Activated B cell treated with CpG ODN at 0.5 μM for 24 hours (primary cell): ENCODE results near the gene SHISAL2A. TPM values are rescaled to one million over a fixed set of nuclear protein-coding genes. Genes with fewer than 3 reads are reported as not detected.

Experiments
- ATAC-seq: fragments of 200-7000 bp; cut with Tn5 transposase; one replicate; pipeline ENCODE4 v1.10.0; 2021; ENCODE audit warnings: low read depth, mild to moderate bottlenecking, moderate library complexity
- CTCF ChIA-PET: fragments of 350-600 bp; sonication (Branson Sonifier 250); formaldehyde crosslinking; loops from one replicate; lab custom pipeline; 2021; ENCODE audit warnings: antibody characterized with exemption; lab: Charles Lee
- POLR2A ChIA-PET: fragments of 350-600 bp; sonication (Branson Sonifier 250); formaldehyde crosslinking; loops from one replicate; lab custom pipeline; 2021; ENCODE audit warnings: antibody characterized with exemption; lab: Charles Lee
- DNase-seq: peaks from one replicate; pipeline ENCODE4 v3.0.0; 2022
- H3K27ac Mint-ChIP-seq: one replicate; pipeline ENCODE4 v1.8.0; 2020; ENCODE audit warnings: mixed read lengths
- H3K27me3 Mint-ChIP-seq: one replicate; pipeline ENCODE4 v1.8.0; 2021; ENCODE audit warnings: mixed read lengths
- H3K36me3 Mint-ChIP-seq: one replicate; pipeline ENCODE4 v1.8.0; 2021; ENCODE audit warnings: low read depth, mixed read lengths
- H3K4me1 Mint-ChIP-seq: one replicate; pipeline ENCODE4 v1.8.0; 2021; ENCODE audit warnings: mixed read lengths
- H3K4me3 Mint-ChIP-seq: one replicate; pipeline ENCODE4 v1.8.0; 2020; ENCODE audit warnings: mild to moderate bottlenecking, mixed read lengths
- H3K9me3 Mint-ChIP-seq: one replicate; pipeline ENCODE4 v1.8.0; 2020; ENCODE audit warnings: mixed read lengths
- CTCF ChIP-seq: fragments of 200-600 bp; IDR thresholded peaks from one replicate; pipeline ENCODE4 v1.8.0; 2022; ENCODE audit warnings: antibody characterized with exemption, mild to moderate bottlenecking
- intact Hi-C: fragments of 100-400 bp; cut with micrococcal nuclease; formaldehyde crosslinking; loops from one replicate; pipeline ENCODE4 v1.15.1; 2024
- total RNA-seq: library from RNA; stranded (reverse); gene quantifications from 2 replicates; pipeline ENCODE4 v1.2.3, GENCODE V29; 2022

Gene SHISAL2A
- total RNA-seq, 1 donor from 2014 or later: 44.2 TPM

- Mint-ChIP-seq H3K4me3 (peak overlapping the region; percentile 42), H3K36me3 (no peaks in the 10 kb centered on the region), H3K27ac (peak overlapping the region; percentile 62), H3K4me1 (peaks cover 40% of the 10 kb centered on the region), H3K9me3 (no peaks in the 10 kb centered on the region), H3K27me3 (no peaks in the 10 kb centered on the region)
- DNase-seq: no peak
- ChIA-PET POLR2A (interaction anchor here (0.6 to 4.4 kb wide), 9 partner anchors 9 to 121 kb away, joined by 3 to 25 read pairs (median 5); partner anchors contain the start of genes GPX7, SHISAL2A and TUT4), CTCF (no interaction called here)
- no peak for TF ChIP-seq CTCF
- ATAC-seq: peak; percentile 63
- intact Hi-C loops: loop anchor here (1.0 kb wide), 1 partner anchor 10 kb away; the partner anchor contains the start of gene GPX7
Observed at GRCh38 chr1:52592637-52593323, 40.2 kb upstream of the SHISAL2A start.

GRCh38 chr1:52593495-52593894, 39.5 kb upstream of the SHISAL2A start:
- Mint-ChIP-seq H3K4me3 (no peak overlapping the region), H3K36me3 (no peaks in the 10 kb centered on the region), H3K27ac (peak overlapping the region; percentile 62), H3K4me1 (peaks cover 35% of the 10 kb centered on the region), H3K27me3 (no peaks in the 10 kb centered on the region), H3K9me3 (no peaks in the 10 kb centered on the region)
- ChIA-PET CTCF (no interaction called here), POLR2A (interaction anchor here (0.5 to 4.4 kb wide), 10 partner anchors 8 to 189 kb away, joined by 3 to 25 read pairs (median 6); partner anchors contain the start of genes GPX7, ORC1, PRPF38A and SHISAL2A)
- DNase-seq (no peak), ATAC-seq (no peak)
- no peak for TF ChIP-seq CTCF
- intact Hi-C loops: loop anchor here (1.0 kb wide), 1 partner anchor 9 kb away; the partner anchor contains the start of gene GPX7

GRCh38 chr1:52595061-52595460, 37.9 kb upstream of the SHISAL2A start:
- no peaks in the 10 kb centered on the region for H3K27me3 Mint-ChIP-seq
- no peak for TF ChIP-seq CTCF
- H3K4me3 Mint-ChIP-seq: no peak overlapping the region
- no peak for ATAC-seq
- H3K4me1 Mint-ChIP-seq: peaks cover 27% of the 10 kb centered on the region
- intact Hi-C loops: no loop called here
- no peak for DNase-seq
- H3K9me3 Mint-ChIP-seq: no peaks in the 10 kb centered on the region
- CTCF ChIA-PET: no interaction called here
- no peaks in the 10 kb centered on the region for H3K36me3 Mint-ChIP-seq
- POLR2A ChIA-PET: interaction anchor here (1.2 to 4.4 kb wide), 2 partner anchors 38 to 42 kb away, joined by 4 to 24 read pairs; partner anchors contain the start of genes SHISAL2A and TUT4
- H3K27ac Mint-ChIP-seq: no peak overlapping the region

- CTCF ChIA-PET: interaction anchor here (0.6 kb wide), 1 partner anchor 64 kb away, joined by 3 read pairs; no protein-coding TSS in a partner anchor
- no peaks in the 10 kb centered on the region for H3K9me3 Mint-ChIP-seq
- intact Hi-C loops: no loop called here
- peaks cover 25% of the 10 kb centered on the region for H3K4me1 Mint-ChIP-seq
- no peak overlapping the region for H3K27ac Mint-ChIP-seq
- no peak for TF ChIP-seq CTCF
- POLR2A ChIA-PET: interaction anchor here (0.7 kb wide), 1 partner anchor 55 kb away, joined by 3 read pairs; no protein-coding TSS in a partner anchor
- DNase-seq: no peak
- no peak for ATAC-seq
- H3K36me3 Mint-ChIP-seq: no peaks in the 10 kb centered on the region
- H3K4me3 Mint-ChIP-seq: no peak overlapping the region
- H3K27me3 Mint-ChIP-seq: no peaks in the 10 kb centered on the region
Observed at GRCh38 chr1:52597912-52598311, 35.1 kb upstream of the SHISAL2A start.

- Mint-ChIP-seq H3K27me3 (no peaks in the 10 kb centered on the region), H3K4me1 (peaks cover 25% of the 10 kb centered on the region), H3K9me3 (no peaks in the 10 kb centered on the region), H3K36me3 (no peaks in the 10 kb centered on the region), H3K4me3 (no peak overlapping the region), H3K27ac (no peak overlapping the region)
- ATAC-seq (no peak), DNase-seq (no peak)
- ChIA-PET POLR2A (interaction anchor here (0.6 to 0.7 kb wide), 3 partner anchors 21 to 632 kb away, joined by 3 to 6 read pairs (median 4); no protein-coding TSS in a partner anchor), CTCF (interaction anchor here (0.8 kb wide), 1 partner anchor 28 kb away, joined by 3 read pairs; no protein-coding TSS in a partner anchor)
- intact Hi-C loops: no loop called here
- TF ChIP-seq CTCF: no peak
Observed at GRCh38 chr1:52598729-52599128, 34.2 kb upstream of the SHISAL2A start.
